Stimulated activated naive B cell treated with anti-CD40 and anti-IgM and Interleukin-4, amounts not matched to agents 10 μg/mL and 1 μg/mL and 100 μg/mL, for 72 hours (primary cell): ENCODE measurements around the gene DNASE2B.
"Not testable (repeated sequence)": the region's sequence is repeated elsewhere in the genome, so short reads cannot be mapped to it uniquely, and the experiment has no call there.

ENCODE experiments used
- ATAC-seq, 2 donors: fragments of 150-1000 bp; cut with Tn5 transposase; replicated peaks; 2 replicates each; pipeline ENCODE4 v1.10.0; 2021; ENCODE audit warnings: moderate library complexity in 1 of 2
- DNase-seq: peaks from one replicate; pipeline ENCODE4 v3.0.0; 2021
- H3K27ac Mint-ChIP-seq: one replicate; pipeline ENCODE4 v1.8.0; 2022; ENCODE audit warnings: mild to moderate bottlenecking, mixed read lengths
- H3K27me3 Mint-ChIP-seq, 2 donors: one replicate each; pipeline ENCODE4 v1.8.0; 2022; ENCODE audit warnings: mixed read lengths in 2 of 2
- H3K36me3 Mint-ChIP-seq, 2 donors: one replicate each; pipeline ENCODE4 v1.8.0; 2022; ENCODE audit warnings: mixed read lengths in 2 of 2, mild to moderate bottlenecking in 1 of 2
- H3K4me1 Mint-ChIP-seq, 2 donors: one replicate each; pipeline ENCODE4 v1.8.0; 2022; ENCODE audit warnings: mixed read lengths in 2 of 2, mild to moderate bottlenecking in 1 of 2
- H3K4me3 Mint-ChIP-seq, 2 donors: one replicate each; pipeline ENCODE4 v1.8.0; 2022; ENCODE audit warnings: mild to moderate bottlenecking in 2 of 2, mixed read lengths in 2 of 2, moderate library complexity in 1 of 2
- H3K9me3 Mint-ChIP-seq, 2 donors: one replicate each; pipeline ENCODE4 v1.8.0; 2022; ENCODE audit warnings: mixed read lengths in 2 of 2, mild to moderate bottlenecking in 1 of 2

The DNASE2B gene

GRCh38 chr1:84434801-84435549, 36.7 kb downstream of the DNASE2B start:
- no peak for DNase-seq

DNA sequence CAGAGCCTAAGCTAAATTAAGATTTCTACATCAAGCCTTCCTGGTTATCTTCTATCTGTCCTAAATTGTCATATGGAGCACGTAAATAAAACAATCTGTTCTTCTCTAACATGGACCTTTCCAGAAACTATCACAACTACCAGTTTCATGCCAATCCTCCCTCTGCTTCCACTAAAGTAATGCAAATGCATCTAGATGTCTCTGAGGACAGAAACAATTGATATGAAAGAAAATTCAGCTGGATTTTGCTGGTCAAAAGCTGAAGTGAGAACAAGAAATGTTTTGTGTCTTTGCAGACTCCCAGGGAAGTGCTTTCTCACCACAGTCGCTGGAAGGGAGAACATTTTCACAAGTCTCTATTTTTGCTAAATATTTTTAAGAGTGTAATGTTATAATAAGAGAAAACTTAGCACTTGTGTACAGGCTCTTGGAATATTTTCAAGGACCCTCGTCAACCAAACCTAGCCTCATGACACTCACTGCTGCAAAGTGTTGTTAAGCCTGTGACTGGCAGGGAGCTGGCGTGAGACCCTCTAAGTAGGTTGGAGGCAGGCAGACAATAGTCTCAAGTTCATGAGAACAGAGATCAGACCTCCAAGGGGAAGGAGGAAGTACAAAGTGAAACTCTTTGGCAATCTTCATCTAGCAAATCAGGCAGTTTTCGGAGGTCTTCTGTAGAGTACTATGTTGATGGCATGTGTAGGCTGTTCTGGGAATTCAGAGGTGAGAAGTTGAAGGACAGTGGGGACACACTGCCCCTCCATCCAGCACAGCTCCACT, 38.8 kb downstream of the DNASE2B start:
- no peaks in the 10 kb centered on the region for H3K27me3 Mint-ChIP-seq
- ATAC-seq (peak; percentile 62 to 66), DNase-seq (no peak)
- peak overlapping the region in 1 of 2 donors; percentile 65 for H3K4me3 Mint-ChIP-seq
- H3K4me1 Mint-ChIP-seq, result peaks cover 0 to 8% of the 10 kb centered on the region in 2 donors
- no peaks in the 10 kb centered on the region for H3K9me3 Mint-ChIP-seq
- no peaks in the 10 kb centered on the region for H3K36me3 Mint-ChIP-seq
- H3K27ac Mint-ChIP-seq, result no peak overlapping the region

More at GRCh38 chr1:84434801-84435549, 36.7 kb downstream of the DNASE2B start:
- Mint-ChIP-seq H3K27ac (no peak overlapping the region), H3K27me3 (no peaks in the 10 kb centered on the region), H3K4me1 (peaks cover 4 to 8% of the 10 kb centered on the region in 2 donors), H3K9me3 (peaks cover under 1 to 1% of the 10 kb centered on the region in 2 donors), H3K4me3 (no peak overlapping the region), H3K36me3 (peaks cover 0 to 6% of the 10 kb centered on the region in 2 donors)
- peak in 1 of 2 donors; percentile 6 for ATAC-seq

DNA sequence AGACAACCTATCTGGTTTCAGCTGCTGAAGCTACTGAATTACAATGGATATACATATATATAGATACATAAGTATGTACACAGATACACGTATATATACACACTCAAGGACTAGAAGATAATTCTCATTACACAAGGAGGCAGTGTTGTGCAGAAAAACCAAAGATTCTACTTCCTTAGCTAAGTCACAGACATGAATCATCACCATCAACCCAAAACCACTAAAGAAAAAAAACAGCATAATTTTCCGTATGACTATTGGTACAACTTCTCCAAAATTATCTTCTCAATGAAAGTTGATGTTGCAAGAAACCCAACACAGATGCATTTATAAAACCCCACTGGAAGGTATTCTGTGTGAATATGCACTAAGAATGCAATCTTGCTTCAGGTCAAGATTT, 44.0 kb downstream of the DNASE2B start:
- Mint-ChIP-seq H3K27me3 (peaks cover 0 to 7% of the 10 kb centered on the region in 2 donors), H3K4me1 (peaks cover 8 to 10% of the 10 kb centered on the region in 2 donors), H3K4me3 (no peak overlapping the region), H3K9me3 (no peaks in the 10 kb centered on the region), H3K36me3 (no peaks in the 10 kb centered on the region), H3K27ac (peak overlapping the region; percentile 44)
- DNase-seq, result no peak
- ATAC-seq, result peak; percentile 98

- not testable (repeated sequence) for H3K4me1 Mint-ChIP-seq, H3K9me3 Mint-ChIP-seq, H3K36me3 Mint-ChIP-seq, DNase-seq, H3K27me3 Mint-ChIP-seq, H3K27ac Mint-ChIP-seq
- ATAC-seq, result peak; percentile 48 to 50
- H3K4me3 Mint-ChIP-seq, result peak overlapping the region in 1 of 2 donors; percentile 11
Measured at GRCh38 chr1:84442747-84443646, 44.7 kb downstream of the DNASE2B start.

DNA sequence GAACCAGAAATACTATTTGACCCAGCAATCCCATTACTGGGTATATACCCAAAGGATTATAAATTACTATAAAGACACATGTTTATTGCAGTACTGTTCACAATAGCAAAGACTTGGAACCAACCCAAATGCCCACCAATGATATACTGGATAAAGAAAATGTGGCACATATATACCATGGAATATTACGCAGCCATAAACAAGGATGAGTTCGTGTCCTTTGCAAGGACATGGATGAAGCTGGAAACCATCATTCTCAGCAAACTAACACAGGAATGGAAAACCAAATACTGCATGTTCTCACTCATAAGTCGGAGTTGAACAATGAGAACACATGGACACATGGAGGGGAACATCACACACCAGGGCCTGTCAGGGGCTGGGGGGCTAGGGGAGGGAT, 50.4 kb downstream of the DNASE2B start:
- H3K27ac Mint-ChIP-seq, H3K9me3 Mint-ChIP-seq, DNase-seq, H3K4me3 Mint-ChIP-seq, ATAC-seq, H3K4me1 Mint-ChIP-seq, H3K36me3 Mint-ChIP-seq: not testable (repeated sequence)
- H3K27me3 Mint-ChIP-seq, result peaks cover 0 to 17% of the 10 kb centered on the region in 2 donors

DNA sequence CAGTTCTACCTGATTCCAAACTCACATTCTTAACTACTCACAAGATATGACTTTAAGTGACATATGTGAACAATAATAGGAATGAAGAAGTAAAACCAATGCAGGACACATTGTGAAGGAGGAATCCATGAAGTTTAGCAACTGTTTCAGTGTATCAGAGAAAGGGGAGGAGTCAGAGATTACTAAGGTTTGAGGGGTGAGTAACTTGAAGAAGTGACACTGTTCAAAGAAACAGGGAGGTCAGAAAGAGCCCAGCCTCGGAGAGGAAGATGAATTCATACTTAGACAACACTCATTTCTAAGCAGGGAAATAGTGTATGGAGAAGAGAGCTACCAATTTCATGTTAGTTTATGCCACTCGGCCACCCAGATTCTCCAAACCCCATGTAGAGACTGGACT, 52.6 kb downstream of the DNASE2B start:
- no peaks in the 10 kb centered on the region for H3K36me3 Mint-ChIP-seq
- ATAC-seq (no peak), DNase-seq (no peak)
- no peak overlapping the region for H3K27ac Mint-ChIP-seq
- peaks cover 0 to 1% of the 10 kb centered on the region in 2 donors for H3K9me3 Mint-ChIP-seq
- H3K27me3 Mint-ChIP-seq, result peaks cover 6 to 14% of the 10 kb centered on the region in 2 donors
- no peaks in the 10 kb centered on the region for H3K4me1 Mint-ChIP-seq
- H3K4me3 Mint-ChIP-seq, result no peak overlapping the region

DNA sequence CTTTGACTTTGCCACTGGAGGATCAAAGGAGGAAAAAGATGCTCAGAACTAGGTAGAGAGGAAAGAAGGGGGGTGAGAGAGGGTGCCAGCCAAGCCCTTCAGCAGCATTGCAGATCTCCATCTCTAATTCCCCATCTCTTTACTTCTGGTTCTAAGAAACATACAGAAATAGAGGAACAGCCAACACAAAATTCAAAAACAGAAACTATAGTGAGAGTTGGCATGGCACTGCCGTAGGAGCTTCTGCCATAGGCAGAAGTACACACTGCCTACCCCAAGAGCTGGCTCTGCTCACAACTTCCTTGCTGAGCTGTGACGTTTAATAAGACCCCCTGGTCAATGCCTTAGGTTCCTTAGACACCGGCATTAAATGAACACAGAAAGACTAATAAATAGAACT, 54.2 kb downstream of the DNASE2B start:
- no peak for ATAC-seq
- no peaks in the 10 kb centered on the region for H3K4me1 Mint-ChIP-seq

DNA sequence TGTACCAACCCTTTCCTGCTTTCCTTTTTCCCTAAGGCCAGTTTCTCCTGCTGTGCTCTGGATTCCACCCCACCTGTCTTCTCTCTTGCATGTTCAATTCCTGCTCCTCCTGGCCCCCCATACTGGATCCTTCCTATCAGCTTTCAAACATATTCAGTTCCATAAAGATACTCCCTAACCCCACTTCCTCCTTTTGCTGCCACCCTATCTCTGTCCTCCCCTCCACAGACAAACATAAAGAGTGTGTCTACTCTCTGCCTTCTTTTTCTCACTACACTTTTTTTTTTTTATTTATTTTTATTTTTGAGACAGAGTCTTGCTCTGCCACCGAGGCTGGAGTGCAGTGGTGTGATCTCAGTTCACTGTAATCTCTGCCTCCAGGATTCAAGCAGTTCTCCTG, 63.8 kb downstream of the DNASE2B start:
- Mint-ChIP-seq H3K4me3 (no peak overlapping the region), H3K27ac (no peak overlapping the region), H3K4me1 (no peaks in the 10 kb centered on the region), H3K27me3 (peaks cover 29% of the 10 kb centered on the region in 2 donors), H3K9me3 (peaks cover 0 to 2% of the 10 kb centered on the region in 2 donors), H3K36me3 (no peaks in the 10 kb centered on the region)
- ATAC-seq, result no peak
- no peak for DNase-seq

More for the DNA sequence above, 54.2 kb downstream of the DNASE2B start:
- Mint-ChIP-seq H3K27me3 (peaks cover 13 to 14% of the 10 kb centered on the region in 2 donors), H3K4me3 (no peak overlapping the region), H3K36me3 (no peaks in the 10 kb centered on the region), H3K27ac (no peak overlapping the region), H3K9me3 (peaks cover 0 to 1% of the 10 kb centered on the region in 2 donors)
- no peak for DNase-seq
